ENCODE data around the gene UBXN11.
A peak's percentile ranks its signal among the peaks of the same experiment; 100 is the strongest.

The UBXN11 gene

GRCh38 chr1:26239936-26240335, 66.5 kb downstream of the UBXN11 start:
- Histone ChIP-seq H3K14ac (ENCODE audit: low read length in 2 of 2) (no peak overlapping the region), H2BK5ac (ENCODE audit: low read depth, low read length, poor library complexity, severe bottlenecking) (no peak overlapping the region), H2AK5ac (ENCODE audit: low read length, severe bottlenecking) (no peak overlapping the region), H3K36me3 (ENCODE audit: control insufficient read depth in 1 of 2, insufficient read depth in 2 of 2, low read depth in 1 of 2, low read length in 2 of 2) (peaks cover 0 to 11% of the 10 kb centered on the region in 2 experiments), H3K4me1 (ENCODE audit: control insufficient read depth, insufficient read depth, low read depth, low read length) (no peaks in the 10 kb centered on the region), H3K18ac (ENCODE audit: low read depth in 1 of 2, low read length in 2 of 2) (no peak overlapping the region), H3K27ac (ENCODE audit: low read length, poor library complexity, severe bottlenecking) (no peak overlapping the region), H3K9me3 (ENCODE audit: control insufficient read depth, low read length) (no peaks in the 10 kb centered on the region), H3K79me1 (replicated peaks; ENCODE audit: low read length, poor library complexity, severe bottlenecking) (peaks cover 19% of the 10 kb centered on the region), H3K4me2 (ENCODE audit: low read length, poor library complexity, severe bottlenecking) (no peak overlapping the region), H3K27me3 (ENCODE audit: control insufficient read depth in 1 of 2, insufficient read depth in 1 of 2, low read length in 2 of 2) (no peaks in the 10 kb centered on the region), H2AFZ (ENCODE audit: low read depth, low read length) (no peak overlapping the region), H2BK12ac (ENCODE audit: low read length in 2 of 2) (no peak overlapping the region), H3K9ac (ENCODE audit: low read length) (no peak overlapping the region), H2BK15ac (ENCODE audit: low read depth, poor library complexity, severe bottlenecking) (no peak overlapping the region), H4K91ac (ENCODE audit: low read length) (no peak overlapping the region), H3K4ac (ENCODE audit: low read depth in 1 of 2, low read length in 2 of 2) (no peak overlapping the region), H3K23ac (ENCODE audit: low read length in 2 of 2) (no peak overlapping the region), H2BK120ac (ENCODE audit: low read depth, low read length) (no peak overlapping the region), H4K8ac (ENCODE audit: low read length) (no peak overlapping the region), H3K4me3 (ENCODE audit: insufficient read depth in 1 of 2, low read depth in 1 of 2, low read length in 2 of 2) (no peak overlapping the region)
- DNase-seq = no peak
- 100% methylated on average over 1 of the region's 4 CpGs for WGBS

GRCh38 chr1:26237230-26237966, 69.0 kb downstream of the UBXN11 start:
- Histone ChIP-seq H4K91ac (ENCODE audit: low read length) (no peak overlapping the region), H2BK120ac (ENCODE audit: low read depth, low read length) (no peak overlapping the region), H3K79me1 (replicated peaks; ENCODE audit: low read length, poor library complexity, severe bottlenecking) (peaks cover 9% of the 10 kb centered on the region), H3K9ac (ENCODE audit: low read length) (no peak overlapping the region), H3K4me3 (ENCODE audit: insufficient read depth in 1 of 2, low read depth in 1 of 2, low read length in 2 of 2) (no peak overlapping the region), H3K23ac (ENCODE audit: low read length in 2 of 2) (no peak overlapping the region), H3K27me3 (ENCODE audit: control insufficient read depth in 1 of 2, insufficient read depth in 1 of 2, low read length in 2 of 2) (no peaks in the 10 kb centered on the region), H4K8ac (ENCODE audit: low read length) (no peak overlapping the region), H3K4me2 (ENCODE audit: low read length, poor library complexity, severe bottlenecking) (no peak overlapping the region), H3K9me3 (ENCODE audit: control insufficient read depth, low read length) (no peaks in the 10 kb centered on the region), H2BK5ac (ENCODE audit: low read depth, low read length, poor library complexity, severe bottlenecking) (no peak overlapping the region), H3K4me1 (ENCODE audit: control insufficient read depth, insufficient read depth, low read depth, low read length) (peaks cover 3% of the 10 kb centered on the region), H3K14ac (ENCODE audit: low read length in 2 of 2) (no peak overlapping the region), H2AFZ (ENCODE audit: low read depth, low read length) (no peak overlapping the region), H2AK5ac (ENCODE audit: low read length, severe bottlenecking) (no peak overlapping the region), H2BK12ac (ENCODE audit: low read length in 2 of 2) (no peak overlapping the region), H3K36me3 (ENCODE audit: control insufficient read depth in 1 of 2, insufficient read depth in 2 of 2, low read depth in 1 of 2, low read length in 2 of 2) (no peaks in the 10 kb centered on the region), H3K4ac (ENCODE audit: low read depth in 1 of 2, low read length in 2 of 2) (no peak overlapping the region), H2BK15ac (ENCODE audit: low read depth, poor library complexity, severe bottlenecking) (no peak overlapping the region), H3K18ac (ENCODE audit: low read depth in 1 of 2, low read length in 2 of 2) (no peak overlapping the region), H3K27ac (ENCODE audit: low read length, poor library complexity, severe bottlenecking) (no peak overlapping the region)
- peak; percentile 63 for DNase-seq
- WGBS = 47% methylated on average over 4 of the region's 6 CpGs

DNA sequence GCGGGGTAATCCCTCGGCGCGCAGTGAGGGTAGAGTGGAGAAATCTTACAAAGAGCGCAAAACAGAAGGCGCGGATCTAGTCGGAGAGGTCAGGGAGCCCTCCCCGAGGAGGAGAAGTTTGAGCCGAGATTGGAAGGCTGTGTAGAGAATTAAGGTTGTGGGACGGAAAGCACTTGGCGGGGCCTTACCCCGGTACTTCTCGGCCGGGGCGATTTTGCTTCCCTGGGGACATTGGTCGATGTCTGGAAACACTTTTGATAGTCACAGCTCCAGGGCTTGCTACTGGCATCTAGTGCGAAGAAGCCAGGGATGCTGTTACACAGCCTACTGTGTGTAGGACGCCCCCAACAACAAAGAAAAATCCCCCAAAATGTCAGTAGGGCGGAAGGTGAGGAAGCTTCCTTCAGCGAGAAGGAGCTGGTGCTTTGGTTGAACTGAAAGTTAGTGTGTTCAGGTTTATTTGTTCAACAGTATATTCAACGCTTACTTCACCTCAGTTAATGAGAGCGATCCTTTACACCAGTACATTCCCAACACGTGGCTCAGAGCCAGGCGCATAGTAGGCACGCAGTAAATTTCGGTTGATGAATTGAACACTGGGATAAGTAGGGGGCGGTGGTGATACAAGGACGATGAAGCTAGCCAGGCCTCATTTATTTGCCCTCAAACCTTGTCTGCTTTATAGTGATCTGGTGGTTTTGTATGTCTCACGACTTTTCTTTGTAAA, 71.6 kb downstream of the UBXN11 start:
- no peak overlapping the region for H2AK5ac ChIP-seq (ENCODE audit: low read length, severe bottlenecking)
- peak overlapping the region; percentile 73 for H2BK15ac ChIP-seq (ENCODE audit: low read depth, poor library complexity, severe bottlenecking)
- H2AFZ ChIP-seq (ENCODE audit: low read depth, low read length) = peak overlapping the region; percentile 85
- H3K27ac ChIP-seq (ENCODE audit: low read length, poor library complexity, severe bottlenecking) = peak overlapping the region; percentile 50
- H3K4me2 ChIP-seq (ENCODE audit: low read length, poor library complexity, severe bottlenecking) = peak overlapping the region; percentile 80
- H3K4ac ChIP-seq (ENCODE audit: low read depth in 1 of 2, low read length in 2 of 2) = peak overlapping the region; percentile 52 to 81
- H3K79me1 ChIP-seq (replicated peaks; ENCODE audit: low read length, poor library complexity, severe bottlenecking) = peaks cover 5% of the 10 kb centered on the region
- 2% methylated on average over 25 of the region's 30 CpGs for WGBS
- H3K18ac ChIP-seq (ENCODE audit: low read depth in 1 of 2, low read length in 2 of 2) = peak overlapping the region; percentile 47 to 84
- no peak overlapping the region for H2BK120ac ChIP-seq (ENCODE audit: low read depth, low read length)
- peak overlapping the region in 1 of 2 experiments; percentile 92 for H3K14ac ChIP-seq (ENCODE audit: low read length in 2 of 2)
- H3K9me3 ChIP-seq (ENCODE audit: control insufficient read depth, low read length) = no peaks in the 10 kb centered on the region
- no peaks in the 10 kb centered on the region for H3K27me3 ChIP-seq (ENCODE audit: control insufficient read depth in 1 of 2, insufficient read depth in 1 of 2, low read length in 2 of 2)
- H4K91ac ChIP-seq (ENCODE audit: low read length) = no peak overlapping the region
- H3K4me3 ChIP-seq (ENCODE audit: insufficient read depth in 1 of 2, low read depth in 1 of 2, low read length in 2 of 2) = peak overlapping the region; percentile 79 to 95
- H2BK5ac ChIP-seq (ENCODE audit: low read depth, low read length, poor library complexity, severe bottlenecking) = no peak overlapping the region
- H3K9ac ChIP-seq (ENCODE audit: low read length) = peak overlapping the region; percentile 92
- no peaks in the 10 kb centered on the region for H3K36me3 ChIP-seq (ENCODE audit: control insufficient read depth in 1 of 2, insufficient read depth in 2 of 2, low read depth in 1 of 2, low read length in 2 of 2)
- H2BK12ac ChIP-seq (ENCODE audit: low read length in 2 of 2) = peak overlapping the region in 1 of 2 experiments; percentile 16
- peak overlapping the region in 1 of 2 experiments; percentile 19 for H3K23ac ChIP-seq (ENCODE audit: low read length in 2 of 2)
- DNase-seq = peak; percentile 61
- peaks cover 3% of the 10 kb centered on the region for H3K4me1 ChIP-seq (ENCODE audit: control insufficient read depth, insufficient read depth, low read depth, low read length)
- peak overlapping the region; percentile 83 for H4K8ac ChIP-seq (ENCODE audit: low read length)

All from mesenchymal stem cell (in vitro differentiated cells and primary cell).